Measurements from ENCODE around the gene SPATA33.

SPATA33 gene

GRCh38 chr16:89701425-89702406 lies 44.1 kb downstream of the SPATA33 start, which contains the start of gene SPATA2L:
Gene SPATA2L (minus strand): TSS chr16:89701705. CDS start chr16:89701232, 473 bp downstream.
- peak; percentile 94 for DNase-seq (ENCODE audit: low read depth, low spot score)
- no peaks in the 10 kb centered on the region for H3K9me3 ChIP-seq (ENCODE audit: insufficient read depth, low read length)
- no peak for TF ChIP-seq SUZ12 (IDR thresholded peaks at IDR 0.05; ENCODE audit: extremely low read depth, insufficient read depth, insufficient read length)
- TF ChIP-seq YY1 (IDR thresholded peaks at IDR 0.05; ENCODE audit: insufficient read depth, insufficient read length): no peak
- TF ChIP-seq ZNF274 (IDR thresholded peaks at IDR 0.05; ENCODE audit: low read depth, low read length): no peak
- peak within 1 kb of the TSS; percentile 81 for H3K4me3 ChIP-seq (ENCODE audit: insufficient read length, low read depth)
- peak within 1 kb of the TSS; percentile 90 for H3K9ac ChIP-seq (ENCODE audit: insufficient read length, low read depth)
- peaks cover 23% of the 10 kb centered on the region for H3K36me3 ChIP-seq (ENCODE audit: insufficient read depth, insufficient read length, low read length)
- H3K27me3 ChIP-seq (ENCODE audit: insufficient read depth, insufficient read length): peaks cover 14% of the 10 kb centered on the region
- H3K4me1 ChIP-seq (ENCODE audit: insufficient read depth, insufficient read length): peaks cover 25% of the 10 kb centered on the region

- Histone ChIP-seq H3K27me3 (ENCODE audit: insufficient read depth, insufficient read length) (peaks cover 24% of the 10 kb centered on the region), H3K36me3 (ENCODE audit: insufficient read depth, insufficient read length, low read length) (peaks cover 1% of the 10 kb centered on the region), H3K4me1 (ENCODE audit: insufficient read depth, insufficient read length) (peaks cover 22% of the 10 kb centered on the region), H3K4me3 (ENCODE audit: insufficient read length, low read depth) (no peak overlapping the region), H3K9ac (ENCODE audit: insufficient read length, low read depth) (no peak overlapping the region), H3K9me3 (ENCODE audit: insufficient read depth, low read length) (no peaks in the 10 kb centered on the region)
- no peak for DNase-seq (ENCODE audit: low read depth, low spot score)
- no peak for TF ChIP-seq SUZ12 (IDR thresholded peaks at IDR 0.05; ENCODE audit: extremely low read depth, insufficient read depth, insufficient read length)
- no peak for TF ChIP-seq YY1 (IDR thresholded peaks at IDR 0.05; ENCODE audit: insufficient read depth, insufficient read length)
- no peak for TF ChIP-seq ZNF274 (IDR thresholded peaks at IDR 0.05; ENCODE audit: low read depth, low read length)
Observed at GRCh38 chr16:89704281-89704680, 46.6 kb downstream of the SPATA33 start.

- Histone ChIP-seq H3K4me3 (ENCODE audit: insufficient read length, low read depth) (no peak overlapping the region), H3K4me1 (ENCODE audit: insufficient read depth, insufficient read length) (peaks cover 25% of the 10 kb centered on the region), H3K27me3 (ENCODE audit: insufficient read depth, insufficient read length) (peaks cover 24% of the 10 kb centered on the region), H3K9me3 (ENCODE audit: insufficient read depth, low read length) (no peaks in the 10 kb centered on the region), H3K9ac (ENCODE audit: insufficient read length, low read depth) (no peak overlapping the region), H3K36me3 (ENCODE audit: insufficient read depth, insufficient read length, low read length) (no peaks in the 10 kb centered on the region)
- no peak for TF ChIP-seq SUZ12 (IDR thresholded peaks at IDR 0.05; ENCODE audit: extremely low read depth, insufficient read depth, insufficient read length)
- no peak for TF ChIP-seq ZNF274 (IDR thresholded peaks at IDR 0.05; ENCODE audit: low read depth, low read length)
- TF ChIP-seq YY1 (IDR thresholded peaks at IDR 0.05; ENCODE audit: insufficient read depth, insufficient read length): no peak
- DNase-seq (ENCODE audit: low read depth, low spot score): no peak
Observed at GRCh38 chr16:89705006-89705405, 47.4 kb downstream of the SPATA33 start.

- peak overlapping the region; percentile 79 for H3K9ac ChIP-seq (ENCODE audit: insufficient read length, low read depth)
- H3K27me3 ChIP-seq (ENCODE audit: insufficient read depth, insufficient read length): peaks cover 24% of the 10 kb centered on the region
- TF ChIP-seq ZNF274 (IDR thresholded peaks at IDR 0.05; ENCODE audit: low read depth, low read length): no peak
- TF ChIP-seq SUZ12 (IDR thresholded peaks at IDR 0.05; ENCODE audit: extremely low read depth, insufficient read depth, insufficient read length): no peak
- TF ChIP-seq YY1 (IDR thresholded peaks at IDR 0.05; ENCODE audit: insufficient read depth, insufficient read length): no peak
- peaks cover 31% of the 10 kb centered on the region for H3K4me1 ChIP-seq (ENCODE audit: insufficient read depth, insufficient read length)
- H3K36me3 ChIP-seq (ENCODE audit: insufficient read depth, insufficient read length, low read length): no peaks in the 10 kb centered on the region
- peak overlapping the region; percentile 33 for H3K4me3 ChIP-seq (ENCODE audit: insufficient read length, low read depth)
- H3K9me3 ChIP-seq (ENCODE audit: insufficient read depth, low read length): no peaks in the 10 kb centered on the region
- no peak for DNase-seq (ENCODE audit: low read depth, low spot score)
Observed at GRCh38 chr16:89706518-89707260, 49.1 kb downstream of the SPATA33 start.

GRCh38 chr16:89707695-89708094 lies 50.1 kb downstream of the SPATA33 start:
- TF ChIP-seq ZNF274 (IDR thresholded peaks at IDR 0.05; ENCODE audit: low read depth, low read length): no peak
- TF ChIP-seq YY1 (IDR thresholded peaks at IDR 0.05; ENCODE audit: insufficient read depth, insufficient read length): no peak
- no peak for TF ChIP-seq SUZ12 (IDR thresholded peaks at IDR 0.05; ENCODE audit: extremely low read depth, insufficient read depth, insufficient read length)
- no peaks in the 10 kb centered on the region for H3K9me3 ChIP-seq (ENCODE audit: insufficient read depth, low read length)
- no peak for DNase-seq (ENCODE audit: low read depth, low spot score)
- H3K36me3 ChIP-seq (ENCODE audit: insufficient read depth, insufficient read length, low read length): no peaks in the 10 kb centered on the region
- peaks cover 31% of the 10 kb centered on the region for H3K4me1 ChIP-seq (ENCODE audit: insufficient read depth, insufficient read length)
- no peak overlapping the region for H3K4me3 ChIP-seq (ENCODE audit: insufficient read length, low read depth)
- H3K27me3 ChIP-seq (ENCODE audit: insufficient read depth, insufficient read length): peaks cover 22% of the 10 kb centered on the region
- peak overlapping the region; percentile 5 for H3K9ac ChIP-seq (ENCODE audit: insufficient read length, low read depth)

- Histone ChIP-seq H3K4me1 (ENCODE audit: insufficient read depth, insufficient read length) (peaks cover 31% of the 10 kb centered on the region), H3K36me3 (ENCODE audit: insufficient read depth, insufficient read length, low read length) (peaks cover 2% of the 10 kb centered on the region), H3K9ac (ENCODE audit: insufficient read length, low read depth) (peak overlapping the region; percentile 17), H3K4me3 (ENCODE audit: insufficient read length, low read depth) (no peak overlapping the region), H3K9me3 (ENCODE audit: insufficient read depth, low read length) (no peaks in the 10 kb centered on the region), H3K27me3 (ENCODE audit: insufficient read depth, insufficient read length) (peaks cover 15% of the 10 kb centered on the region)
- DNase-seq (ENCODE audit: low read depth, low spot score): no peak
- no peak for TF ChIP-seq ZNF274 (IDR thresholded peaks at IDR 0.05; ENCODE audit: low read depth, low read length)
Observed at GRCh38 chr16:89708481-89708931, 50.9 kb downstream of the SPATA33 start.

- Histone ChIP-seq H3K4me3 (ENCODE audit: insufficient read length, low read depth) (no peak overlapping the region), H3K9me3 (ENCODE audit: insufficient read depth, low read length) (no peaks in the 10 kb centered on the region), H3K27me3 (ENCODE audit: insufficient read depth, insufficient read length) (peaks cover 14% of the 10 kb centered on the region), H3K9ac (ENCODE audit: insufficient read length, low read depth) (peak overlapping the region; percentile 23), H3K4me1 (ENCODE audit: insufficient read depth, insufficient read length) (peaks cover 31% of the 10 kb centered on the region), H3K36me3 (ENCODE audit: insufficient read depth, insufficient read length, low read length) (peaks cover 7% of the 10 kb centered on the region)
- no peak for DNase-seq (ENCODE audit: low read depth, low spot score)
- TF ChIP-seq ZNF274 (IDR thresholded peaks at IDR 0.05; ENCODE audit: low read depth, low read length) (no peak), SUZ12 (IDR thresholded peaks at IDR 0.05; ENCODE audit: extremely low read depth, insufficient read depth, insufficient read length) (no peak), YY1 (IDR thresholded peaks at IDR 0.05; ENCODE audit: insufficient read depth, insufficient read length) (no peak)
Observed at GRCh38 chr16:89709166-89709565, 51.5 kb downstream of the SPATA33 start.
